BJ (cell line): ENCODE results near the gene LY86. TPM values are rescaled to one million over a fixed set of nuclear protein-coding genes. Genes with fewer than 3 reads are reported as not detected.

Experiments used
- CTCF ChIA-PET: fragments of 350-600 bp; formaldehyde crosslinking; extraction: SDS; loops from one replicate; lab custom pipeline; 2021; ENCODE audit warnings: antibody characterized with exemption, inconsistent platforms; lab: Yijun Ruan, JAX
- POLR2A ChIA-PET: fragments of 300-600 bp; sonication (Branson Sonifier 250); formaldehyde crosslinking; extraction: SDS; loops from one replicate; lab custom pipeline; 2021; ENCODE audit warnings: antibody characterized with exemption; lab: Charles Lee
- DNase-seq: peaks from one replicate; pipeline ENCODE4 v3.0.0-alpha.2; 2011; ENCODE audit warnings: low read depth
- H3K27me3 ChIP-seq: 2 replicates; pipeline ENCODE4 v1.6.0; 2011; ENCODE audit warnings: low read length; ENCODE audit not compliant: control insufficient read depth, insufficient read depth
- H3K36me3 ChIP-seq: 2 replicates; pipeline ENCODE4 v1.5.1; 2011; ENCODE audit warnings: low read length; ENCODE audit not compliant: control insufficient read depth, insufficient read depth
- H3K4me3 ChIP-seq: 2 replicates; pipeline ENCODE4 v1.5.1; 2011; ENCODE audit warnings: low read depth, mild to moderate bottlenecking, control low read depth, low read length
- CTCF ChIP-seq: IDR thresholded peaks from 2 replicates; pipeline ENCODE4 v1.5.1; 2011; ENCODE audit warnings: low read depth, mild to moderate bottlenecking, control low read depth, inconsistent platforms, low read length, moderate library complexity; ENCODE audit not compliant: insufficient read depth
- polyA plus RNA-seq: library from polyadenylated mRNA; depleted of rRNA; stranded (reverse); fragments of >200 nt; gene quantifications from 2 replicates; pipeline ENCODE4 v1.2.3, GENCODE V29; 2011

Gene LY86
- polyA plus RNA-seq, 1 experiment, result not detected

GRCh38 chr6:6686176-6686575 is 97.7 kb downstream of the LY86 start:
- no peak overlapping the region for H3K4me3 ChIP-seq
- POLR2A ChIA-PET, result no interaction called here
- CTCF ChIA-PET, result interaction anchor here (0.6 to 1.1 kb wide), 3 partner anchors 9 to 925 kb away, joined by 3 read pairs; no protein-coding TSS in a partner anchor
- no peak for DNase-seq
- no peaks in the 10 kb centered on the region; the same call in 1 of the 2 replicates for H3K27me3 ChIP-seq
- H3K36me3 ChIP-seq, result no peaks in the 10 kb centered on the region
- no peak for TF ChIP-seq CTCF

- DNase-seq, result no peak
- Histone ChIP-seq H3K27me3 (no peaks in the 10 kb centered on the region; the same call in 1 of the 2 replicates), H3K36me3 (no peaks in the 10 kb centered on the region), H3K4me3 (no peak overlapping the region)
- POLR2A ChIA-PET, result no interaction called here
- CTCF ChIA-PET, result interaction anchor here (0.5 to 1.1 kb wide), 4 partner anchors 9 to 924 kb away, joined by 3 read pairs; no protein-coding TSS in a partner anchor
- no peak for TF ChIP-seq CTCF
Measured at GRCh38 chr6:6686748-6687601, 98.5 kb downstream of the LY86 start.

DNA sequence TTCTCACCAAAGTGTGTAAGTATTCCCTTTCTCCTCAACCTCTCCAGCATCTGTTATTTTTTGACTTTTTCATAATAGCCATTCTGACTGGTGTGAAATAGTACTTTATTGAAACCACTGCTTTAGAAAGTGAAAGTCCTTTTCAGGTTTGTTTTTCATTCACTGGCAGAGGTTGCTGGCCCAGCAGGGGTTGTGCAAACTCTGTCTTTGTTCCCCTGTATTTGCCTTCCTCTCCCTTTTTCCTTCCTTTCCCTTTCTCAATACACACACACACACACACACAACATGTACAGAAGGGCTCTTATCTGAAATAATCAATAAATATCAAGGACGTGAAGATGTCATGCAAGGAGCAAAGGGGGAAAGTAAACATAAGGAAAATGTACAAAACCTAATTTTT is 99.8 kb downstream of the LY86 start:
- H3K4me3 ChIP-seq, result no peak overlapping the region
- TF ChIP-seq CTCF, result no peak
- no peaks in the 10 kb centered on the region for H3K36me3 ChIP-seq
- no peak for DNase-seq
- H3K27me3 ChIP-seq, result no peaks in the 10 kb centered on the region; the same call in 1 of the 2 replicates
- ChIA-PET POLR2A (no interaction called here), CTCF (no interaction called here)

- no peak for TF ChIP-seq CTCF
- CTCF ChIA-PET, result interaction anchor here (3.2 kb wide), 1 partner anchor 12 kb away, joined by 16 read pairs; no protein-coding TSS in a partner anchor
Measured at GRCh38 chr6:6688951-6689350, 100.4 kb downstream of the LY86 start.

DNA sequence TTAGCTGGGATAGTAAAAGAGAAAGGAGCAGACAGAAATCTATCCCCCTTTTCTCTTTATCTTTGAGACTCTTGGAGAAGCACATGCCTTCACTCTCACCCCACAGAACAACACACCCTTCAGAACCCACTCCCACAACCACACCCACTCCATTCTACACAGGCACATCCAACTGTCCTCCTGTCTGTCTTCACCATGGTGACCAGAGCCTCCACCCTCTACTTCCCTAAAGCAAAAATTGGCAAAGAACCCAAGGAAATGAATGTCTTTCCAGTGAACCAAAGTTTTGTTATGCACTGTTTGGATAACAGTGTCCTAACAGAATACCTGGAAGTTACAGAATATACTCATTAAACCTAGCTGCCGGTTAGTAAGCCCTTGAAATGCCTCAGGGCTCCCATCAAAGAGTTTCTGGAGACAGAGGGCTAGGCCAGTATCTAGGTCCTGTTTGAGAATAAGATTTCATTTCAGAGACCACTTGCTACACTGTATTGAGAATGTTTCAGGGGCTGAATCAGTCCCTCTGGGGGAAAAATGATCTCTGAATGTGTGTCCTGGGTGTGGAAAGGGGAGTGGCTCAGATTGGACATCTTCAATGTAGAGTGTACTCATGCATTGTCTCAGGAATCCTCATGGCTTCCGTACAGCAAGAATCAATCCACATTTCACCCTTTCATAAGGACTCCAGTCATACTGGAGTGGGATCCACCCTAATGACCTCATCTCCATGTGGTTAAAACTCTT is 101.1 kb downstream of the LY86 start:
- Histone ChIP-seq H3K36me3 (no peaks in the 10 kb centered on the region), H3K4me3 (no peak overlapping the region), H3K27me3 (no peaks in the 10 kb centered on the region)
- no peak for TF ChIP-seq CTCF
- ChIA-PET POLR2A (no interaction called here), CTCF (interaction anchor here (1.2 to 3.2 kb wide), 2 partner anchors 13 to 549 kb away, joined by 3 to 16 read pairs; no protein-coding TSS in a partner anchor)
- DNase-seq, result no peak

More at GRCh38 chr6:6688951-6689350, 100.4 kb downstream of the LY86 start:
- POLR2A ChIA-PET, result no interaction called here
- H3K36me3 ChIP-seq, result no peaks in the 10 kb centered on the region
- no peaks in the 10 kb centered on the region for H3K27me3 ChIP-seq
- DNase-seq, result no peak
- no peak overlapping the region for H3K4me3 ChIP-seq
